ENCODE measurements around the gene GADL1. TPM values are rescaled to one million over a fixed set of nuclear protein-coding genes. Genes with fewer than 3 reads are reported as not detected.

GADL1 gene
- total and polyA plus RNA-seq, 2 donors from 2014 or later, result 0.22 to 0.54 TPM

DNA sequence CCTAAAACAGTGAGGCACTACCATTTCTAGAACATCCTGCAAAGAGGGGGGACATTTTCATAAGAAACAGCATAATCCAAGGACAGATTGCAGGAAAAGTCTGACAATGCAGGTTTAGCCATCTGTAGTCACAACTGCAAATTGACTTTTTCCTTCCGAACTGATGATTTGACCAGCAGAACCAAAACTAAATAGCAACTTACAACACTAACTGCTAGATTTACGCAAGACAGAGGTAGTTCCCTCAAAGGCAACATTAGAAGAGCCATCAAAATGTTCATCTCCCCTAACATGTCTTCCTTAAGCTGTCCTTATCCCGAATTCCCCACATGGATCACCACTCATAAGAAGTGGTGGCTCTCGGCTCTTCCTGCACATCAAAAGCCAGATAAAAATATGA lies 129.6 kb downstream of the GADL1 start:
- Histone ChIP-seq H3K9me3 (ENCODE audit: control insufficient read depth in 2 of 3, insufficient read depth in 1 of 3, low read length in 3 of 3) (no peaks in the 10 kb centered on the region), H3K27me3 (ENCODE audit: control insufficient read depth, insufficient read depth, low read length) (no peaks in the 10 kb centered on the region), H3K36me3 (ENCODE audit: control insufficient read depth in 2 of 3, insufficient read depth in 3 of 3, low read length in 3 of 3) (no peaks in the 10 kb centered on the region), H3K9ac (ENCODE audit: low read length in 3 of 3) (no peak overlapping the region), H3K4me3 (ENCODE audit: low read length in 3 of 3) (no peak overlapping the region), H3K4me1 (ENCODE audit: control insufficient read depth in 2 of 3, insufficient read depth in 2 of 3, low read depth in 1 of 3, low read length in 3 of 3) (no peaks in the 10 kb centered on the region), H3K27ac (ENCODE audit: low read depth in 2 of 2, low read length in 2 of 2) (no peak overlapping the region)
- intact Hi-C loops (cut with DNase I), result no loop called here
- DNase-seq (no peak), FAIRE-seq (no peak)
- TF ChIP-seq, protein P1, sequence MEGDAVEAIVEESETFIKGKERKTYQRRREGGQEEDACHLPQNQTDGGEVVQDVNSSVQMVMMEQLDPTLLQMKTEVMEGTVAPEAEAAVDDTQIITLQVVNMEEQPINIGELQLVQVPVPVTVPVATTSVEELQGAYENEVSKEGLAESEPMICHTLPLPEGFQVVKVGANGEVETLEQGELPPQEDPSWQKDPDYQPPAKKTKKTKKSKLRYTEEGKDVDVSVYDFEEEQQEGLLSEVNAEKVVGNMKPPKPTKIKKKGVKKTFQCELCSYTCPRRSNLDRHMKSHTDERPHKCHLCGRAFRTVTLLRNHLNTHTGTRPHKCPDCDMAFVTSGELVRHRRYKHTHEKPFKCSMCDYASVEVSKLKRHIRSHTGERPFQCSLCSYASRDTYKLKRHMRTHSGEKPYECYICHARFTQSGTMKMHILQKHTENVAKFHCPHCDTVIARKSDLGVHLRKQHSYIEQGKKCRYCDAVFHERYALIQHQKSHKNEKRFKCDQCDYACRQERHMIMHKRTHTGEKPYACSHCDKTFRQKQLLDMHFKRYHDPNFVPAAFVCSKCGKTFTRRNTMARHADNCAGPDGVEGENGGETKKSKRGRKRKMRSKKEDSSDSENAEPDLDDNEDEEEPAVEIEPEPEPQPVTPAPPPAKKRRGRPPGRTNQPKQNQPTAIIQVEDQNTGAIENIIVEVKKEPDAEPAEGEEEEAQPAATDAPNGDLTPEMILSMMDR (IDR thresholded peaks at IDR 0.05; ENCODE audit: borderline replicate concordance, extremely low read depth, insufficient read depth), result no peak

DNA sequence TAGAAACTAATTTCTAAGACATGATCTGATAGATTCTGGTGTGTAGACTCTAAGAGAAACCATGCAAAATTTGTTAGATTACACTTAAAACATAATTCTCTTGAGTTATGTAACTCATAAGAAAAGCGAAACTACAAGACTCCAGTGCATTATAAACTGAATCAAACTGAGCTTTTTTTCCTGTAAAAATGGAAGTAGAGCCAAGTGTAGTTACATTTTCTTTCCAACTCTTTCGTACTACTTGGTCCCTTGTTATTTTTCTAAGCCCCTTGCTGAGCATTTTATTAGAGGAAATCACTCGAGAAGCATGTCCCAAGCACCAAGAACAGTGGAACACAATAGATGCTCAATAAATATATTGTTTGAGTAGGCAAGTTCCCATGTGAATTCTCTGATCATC lies 130.2 kb downstream of the GADL1 start:
- H3K36me3 ChIP-seq (ENCODE audit: control insufficient read depth in 2 of 3, insufficient read depth in 3 of 3, low read length in 3 of 3), result no peaks in the 10 kb centered on the region
- no peaks in the 10 kb centered on the region for H3K9me3 ChIP-seq (ENCODE audit: control insufficient read depth in 2 of 3, insufficient read depth in 1 of 3, low read length in 3 of 3)
- TF ChIP-seq, protein P1 (IDR thresholded peaks at IDR 0.05; ENCODE audit: borderline replicate concordance, extremely low read depth, insufficient read depth), result no peak
- no peak overlapping the region for H3K9ac ChIP-seq (ENCODE audit: low read length in 3 of 3)
- no peak overlapping the region for H3K27ac ChIP-seq (ENCODE audit: low read depth in 2 of 2, low read length in 2 of 2)
- DNase-seq, result no peak
- intact Hi-C loops (cut with DNase I), result no loop called here
- no peaks in the 10 kb centered on the region for H3K4me1 ChIP-seq (ENCODE audit: control insufficient read depth in 2 of 3, insufficient read depth in 2 of 3, low read depth in 1 of 3, low read length in 3 of 3)
- no peak for FAIRE-seq
- no peak overlapping the region for H3K4me3 ChIP-seq (ENCODE audit: low read length in 3 of 3)
- H3K27me3 ChIP-seq (ENCODE audit: control insufficient read depth, insufficient read depth, low read length), result no peaks in the 10 kb centered on the region

DNA sequence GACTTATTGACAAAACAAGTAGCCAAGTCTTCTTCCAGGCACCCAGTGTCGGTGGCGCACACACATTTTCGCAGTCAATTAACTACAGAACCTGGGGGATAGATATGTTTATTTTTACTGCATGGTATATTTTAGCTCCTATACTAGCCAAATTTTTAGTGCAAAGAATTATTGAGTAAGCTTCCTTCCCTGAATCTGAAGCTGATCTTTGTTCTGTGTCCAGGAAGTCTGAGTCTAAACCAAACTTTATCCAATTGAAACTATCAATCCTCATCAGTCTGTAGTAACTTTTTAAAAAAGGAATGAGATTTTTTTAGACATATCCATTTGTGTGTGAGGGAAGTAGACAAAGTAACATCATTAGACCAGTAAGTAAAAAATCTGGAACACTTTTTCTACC lies 133.1 kb downstream of the GADL1 start:
- Histone ChIP-seq H3K9me3 (ENCODE audit: control insufficient read depth in 2 of 3, insufficient read depth in 1 of 3, low read length in 3 of 3) (no peaks in the 10 kb centered on the region), H3K27ac (ENCODE audit: low read depth in 2 of 2, low read length in 2 of 2) (no peak overlapping the region), H3K27me3 (ENCODE audit: control insufficient read depth, insufficient read depth, low read length) (no peaks in the 10 kb centered on the region), H3K4me1 (ENCODE audit: control insufficient read depth in 2 of 3, insufficient read depth in 2 of 3, low read depth in 1 of 3, low read length in 3 of 3) (no peaks in the 10 kb centered on the region), H3K4me3 (ENCODE audit: low read length in 3 of 3) (no peak overlapping the region), H3K9ac (ENCODE audit: low read length in 3 of 3) (no peak overlapping the region), H3K36me3 (ENCODE audit: control insufficient read depth in 2 of 3, insufficient read depth in 3 of 3, low read length in 3 of 3) (no peaks in the 10 kb centered on the region)
- TF ChIP-seq, protein P1 (IDR thresholded peaks at IDR 0.05; ENCODE audit: borderline replicate concordance, extremely low read depth, insufficient read depth), result no peak
- intact Hi-C loops (cut with DNase I), result no loop called here
- DNase-seq (no peak), FAIRE-seq (no peak)

DNA sequence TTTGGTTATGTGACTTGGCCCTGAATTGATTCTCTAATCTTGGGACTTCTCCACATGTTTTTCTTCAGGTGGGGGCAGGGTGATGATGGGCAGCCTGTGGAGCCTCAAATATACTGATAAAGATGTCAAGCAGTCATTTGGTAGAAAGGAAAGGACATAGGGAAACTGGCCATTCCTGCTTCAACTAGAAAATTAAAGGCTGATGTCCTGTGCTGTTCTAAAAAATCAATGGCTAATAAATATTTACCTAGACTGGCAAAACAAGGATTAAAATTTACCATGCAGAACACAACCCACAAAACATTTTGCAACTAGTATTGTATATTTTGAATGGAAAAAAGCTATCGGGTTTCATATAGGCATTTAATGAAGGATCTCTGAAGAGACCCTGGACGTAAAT lies 133.7 kb downstream of the GADL1 start:
- Histone ChIP-seq H3K27me3 (ENCODE audit: control insufficient read depth, insufficient read depth, low read length) (no peaks in the 10 kb centered on the region), H3K9ac (ENCODE audit: low read length in 3 of 3) (no peak overlapping the region), H3K4me3 (ENCODE audit: low read length in 3 of 3) (no peak overlapping the region), H3K36me3 (ENCODE audit: control insufficient read depth in 2 of 3, insufficient read depth in 3 of 3, low read length in 3 of 3) (no peaks in the 10 kb centered on the region), H3K9me3 (ENCODE audit: control insufficient read depth in 2 of 3, insufficient read depth in 1 of 3, low read length in 3 of 3) (no peaks in the 10 kb centered on the region), H3K4me1 (ENCODE audit: control insufficient read depth in 2 of 3, insufficient read depth in 2 of 3, low read depth in 1 of 3, low read length in 3 of 3) (no peaks in the 10 kb centered on the region), H3K27ac (ENCODE audit: low read depth in 2 of 2, low read length in 2 of 2) (no peak overlapping the region)
- FAIRE-seq, result no peak
- DNase-seq, result no peak
- intact Hi-C loops (cut with DNase I), result no loop called here
- TF ChIP-seq, protein P1 (IDR thresholded peaks at IDR 0.05; ENCODE audit: borderline replicate concordance, extremely low read depth, insufficient read depth), result no peak

Data from kidney (tissue), 14 donors.